ENCODE results near the gene COL5A2. TPM values are rescaled to one million over a fixed set of nuclear protein-coding genes. Genes with fewer than 3 reads are reported as not detected.

Gene COL5A2
- total and polyA plus RNA-seq, 2 donors (not counting 3 experiments of a cell fraction or from before 2014, with no cell fraction given) = 47.4 to 123 TPM

DNA sequence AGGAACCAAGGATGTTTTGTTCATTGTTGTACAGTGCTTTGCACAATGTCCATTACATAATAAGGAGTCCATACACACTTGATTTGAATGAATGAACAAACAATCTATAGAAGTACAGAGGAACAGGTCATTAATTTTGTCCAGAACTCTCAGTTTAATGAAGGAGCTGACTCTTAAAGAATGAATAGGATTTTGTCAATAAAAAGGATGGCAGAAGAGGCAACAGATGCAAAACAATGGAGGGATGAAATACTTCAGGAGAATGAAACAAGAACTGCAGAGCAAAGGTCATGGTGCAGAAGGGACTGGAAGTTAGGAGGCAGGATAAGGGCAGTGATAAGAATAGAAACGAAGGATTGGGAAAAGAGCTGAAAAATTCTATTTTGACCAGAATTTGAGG lies 28.7 kb upstream of the COL5A2 start:
- FAIRE-seq (peak; percentile 35), DNase-seq (ENCODE audit: low read depth, low spot score) (peak; percentile 68)
- H3K4me1 ChIP-seq (ENCODE audit: control insufficient read depth, extremely low read depth, insufficient read depth, low read length) = peaks cover 42% of the 10 kb centered on the region
- H4K20me1 ChIP-seq (replicated peaks; ENCODE audit: control insufficient read depth, extremely low read depth, insufficient read depth, low read length) = no peaks in the 10 kb centered on the region
- peak overlapping the region; percentile 34 for H2AFZ ChIP-seq (ENCODE audit: low read depth, low read length)
- no peak overlapping the region for H3K4me3 ChIP-seq (replicated peaks in 1 of 3; ENCODE audit: insufficient read depth in 1 of 3, low read depth in 1 of 3, low read length in 3 of 3)
- ChIA-PET CTCF (interaction anchor here (2.1 to 6.2 kb wide), 4 partner anchors 13 to 79 kb away, joined by 5 to 55 read pairs (median 27); partner anchors contain the start of gene COL5A2), POLR2A (no interaction called here)
- TF ChIP-seq, protein P1, sequence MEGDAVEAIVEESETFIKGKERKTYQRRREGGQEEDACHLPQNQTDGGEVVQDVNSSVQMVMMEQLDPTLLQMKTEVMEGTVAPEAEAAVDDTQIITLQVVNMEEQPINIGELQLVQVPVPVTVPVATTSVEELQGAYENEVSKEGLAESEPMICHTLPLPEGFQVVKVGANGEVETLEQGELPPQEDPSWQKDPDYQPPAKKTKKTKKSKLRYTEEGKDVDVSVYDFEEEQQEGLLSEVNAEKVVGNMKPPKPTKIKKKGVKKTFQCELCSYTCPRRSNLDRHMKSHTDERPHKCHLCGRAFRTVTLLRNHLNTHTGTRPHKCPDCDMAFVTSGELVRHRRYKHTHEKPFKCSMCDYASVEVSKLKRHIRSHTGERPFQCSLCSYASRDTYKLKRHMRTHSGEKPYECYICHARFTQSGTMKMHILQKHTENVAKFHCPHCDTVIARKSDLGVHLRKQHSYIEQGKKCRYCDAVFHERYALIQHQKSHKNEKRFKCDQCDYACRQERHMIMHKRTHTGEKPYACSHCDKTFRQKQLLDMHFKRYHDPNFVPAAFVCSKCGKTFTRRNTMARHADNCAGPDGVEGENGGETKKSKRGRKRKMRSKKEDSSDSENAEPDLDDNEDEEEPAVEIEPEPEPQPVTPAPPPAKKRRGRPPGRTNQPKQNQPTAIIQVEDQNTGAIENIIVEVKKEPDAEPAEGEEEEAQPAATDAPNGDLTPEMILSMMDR (IDR thresholded peaks at IDR 0.05; ENCODE audit: extremely low read depth in 1 of 2, insufficient read depth in 1 of 2, low read depth in 1 of 2, low read length in 2 of 2) = no peak
- TF ChIP-seq FOS (IDR thresholded peaks at IDR 0.05; ENCODE audit: borderline replicate concordance, insufficient read depth, low read length) (no peak), POLR2A (IDR thresholded peaks at IDR 0.05; ENCODE audit: low read depth, low read length) (no peak), POLR2AphosphoS5 (IDR thresholded peaks at IDR 0.05; ENCODE audit: insufficient read depth, low read depth, low read length) (no peak), GATA2 (IDR thresholded peaks at IDR 0.05; ENCODE audit: insufficient read depth, insufficient read length, low read depth, low read length) (no peak), MYC (IDR thresholded peaks at IDR 0.05; ENCODE audit: low read depth, low read length) (no peak), JUN (IDR thresholded peaks at IDR 0.05; ENCODE audit: borderline replicate concordance, insufficient read depth, insufficient read length, low read depth) (no peak), EZH2 (IDR thresholded peaks at IDR 0.05; ENCODE audit: borderline replicate concordance, low read depth, low read length, severe bottlenecking) (no peak)
- TF ChIP-seq, protein P2, sequence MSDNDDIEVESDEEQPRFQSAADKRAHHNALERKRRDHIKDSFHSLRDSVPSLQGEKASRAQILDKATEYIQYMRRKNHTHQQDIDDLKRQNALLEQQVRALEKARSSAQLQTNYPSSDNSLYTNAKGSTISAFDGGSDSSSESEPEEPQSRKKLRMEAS (IDR thresholded peaks at IDR 0.05; ENCODE audit: insufficient read depth, insufficient read length) = no peak
- no peaks in the 10 kb centered on the region for H3K27me3 ChIP-seq (ENCODE audit: control insufficient read depth in 2 of 2, insufficient read depth in 2 of 2, low read length in 2 of 2)
- intact Hi-C loops (cut with micrococcal nuclease) (no loop called here), dilution Hi-C loops (cut with MboI; ENCODE audit: extremely low pct_ligation_motif_present, low sequenced_read_pairs) (no loop called here)
- H3K79me2 ChIP-seq (ENCODE audit: control insufficient read depth, insufficient read depth, low read length) = no peaks in the 10 kb centered on the region
- peak overlapping the region; percentile 4 for H3K4me2 ChIP-seq (ENCODE audit: insufficient read depth, low read length)
- H3K27ac ChIP-seq (ENCODE audit: insufficient read depth, low read depth, low read length) = no peak overlapping the region
- no peak overlapping the region for H3K9ac ChIP-seq (replicated peaks; ENCODE audit: extremely low read depth, insufficient read depth, low read length)
- H3K9me1 ChIP-seq (replicated peaks; ENCODE audit: control insufficient read depth, extremely low read depth, insufficient read depth, low read length) = no peaks in the 10 kb centered on the region
- no peaks in the 10 kb centered on the region for H3K9me3 ChIP-seq (replicated peaks; ENCODE audit: control insufficient read depth, insufficient read depth, low read length)
- BruUV-seq (replicated peaks) = no TSS peak
- no peaks in the 10 kb centered on the region for H3K36me3 ChIP-seq (ENCODE audit: control insufficient read depth in 2 of 2, extremely low read depth in 1 of 2, insufficient read depth in 2 of 2, low read length in 2 of 2)

Data from endothelial cell of umbilical vein (primary cell).